ENCODE data around the gene SUGP1. TPM values are rescaled to one million over a fixed set of nuclear protein-coding genes. Genes with fewer than 3 reads are reported as not detected.
"Not testable (repeated sequence)": the region's sequence is repeated elsewhere in the genome, so short reads cannot be mapped to it uniquely, and the experiment has no call there.

The SUGP1 gene
- polyA plus RNA-seq, 3 donors, result 17.4 to 38.8 (median 18.1) TPM

DNA sequence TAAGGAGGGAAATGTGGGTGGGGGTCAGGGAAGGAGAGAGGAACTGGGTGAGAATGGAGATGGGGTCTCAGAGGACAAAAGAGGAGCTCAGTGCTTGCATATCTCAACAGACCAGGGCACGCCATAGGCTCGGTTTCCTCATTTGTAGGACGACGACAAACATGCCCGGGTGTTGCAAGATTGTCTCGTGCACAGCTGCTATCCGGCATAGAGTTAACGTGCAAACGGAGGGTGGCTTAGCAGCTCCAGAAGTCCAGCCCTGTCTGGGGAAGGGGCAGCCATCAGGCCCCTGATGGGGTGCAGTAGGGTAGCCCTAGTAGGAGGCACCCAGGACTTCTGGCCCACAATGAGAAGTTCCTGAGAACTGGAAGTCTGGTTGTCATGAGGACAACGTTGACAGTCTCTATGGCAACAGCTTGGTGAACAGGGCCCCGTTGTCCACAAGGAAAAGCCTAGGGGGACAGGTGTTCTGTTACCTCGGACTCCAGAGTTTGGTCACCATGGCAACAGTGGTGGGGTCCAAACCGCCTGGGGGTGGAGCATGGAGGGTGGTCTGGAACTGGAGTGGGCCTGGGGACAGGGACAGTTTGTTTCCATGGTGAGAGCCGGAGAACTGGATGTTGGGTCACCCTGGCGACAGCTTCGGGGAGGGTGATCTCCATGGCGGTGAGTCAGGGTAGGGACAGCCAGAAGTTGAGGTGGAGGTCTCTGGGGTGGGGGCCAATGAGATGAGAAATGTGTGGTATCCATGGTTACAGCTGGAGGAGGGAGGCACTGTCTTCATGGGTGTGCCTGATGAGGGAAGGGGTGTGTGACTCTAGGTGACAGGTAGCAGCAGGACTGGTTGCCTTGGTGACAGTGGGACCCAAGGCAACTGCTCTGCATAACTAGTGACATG, 64.0 kb downstream of the SUGP1 start:
- H3K9me3 ChIP-seq (replicated peaks in 1 of 2; ENCODE audit: control insufficient read depth in 1 of 2, insufficient read depth in 1 of 2, low read length in 2 of 2), result peaks cover 12 to 28% of the 10 kb centered on the region in 2 donors
- H3K4me1 ChIP-seq (ENCODE audit: control insufficient read depth in 1 of 2, insufficient read depth in 2 of 2, low read length in 2 of 2), result peaks cover 4 to 6% of the 10 kb centered on the region in 2 donors
- no peak for TF ChIP-seq CTCF (IDR thresholded peaks at IDR 0.05)
- H2AFZ ChIP-seq (ENCODE audit: insufficient read depth, low read depth, low read length, poor library complexity, severe bottlenecking), result no peak overlapping the region
- no peaks in the 10 kb centered on the region for H4K20me1 ChIP-seq (ENCODE audit: insufficient read depth, low read length)
- no peak overlapping the region for H3K27ac ChIP-seq (ENCODE audit: low read depth in 1 of 2, low read length in 2 of 2)
- Mint-ChIP-seq H3K36me3 (no peaks in the 10 kb centered on the region), H3K27ac (peak overlapping the region in 3 of 7 donors; percentile 12 to 78 (median 33)), H3K4me1 (peaks cover 17% of the 10 kb centered on the region), H3K4me3 (peak overlapping the region in 1 of 2 donors; percentile 44), H3K9me3 (peaks cover 4 to 27% (median 20%) of the 10 kb centered on the region in 7 donors), H3K27me3 (ENCODE audit: low read depth in 3 of 3) (peaks cover 28 to 40% (median 37%) of the 10 kb centered on the region in 3 donors)
- intact Hi-C loops (cut with micrococcal nuclease), result no loop called here
- H3K9ac ChIP-seq (ENCODE audit: insufficient read depth, low read length, poor library complexity, severe bottlenecking), result no peak overlapping the region
- H3K27me3 ChIP-seq (ENCODE audit: control insufficient read depth in 2 of 2, insufficient read depth in 2 of 2, low read length in 2 of 2), result peaks cover 0 to 15% of the 10 kb centered on the region in 2 donors
- no peak overlapping the region for H3K4me2 ChIP-seq (replicated peaks; ENCODE audit: extremely low read depth, low read length, poor library complexity, severe bottlenecking)
- H3K79me2 ChIP-seq (ENCODE audit: insufficient read depth, low read length), result no peaks in the 10 kb centered on the region
- no peak overlapping the region for H3K4me3 ChIP-seq (replicated peaks in 1 of 3; ENCODE audit: low read depth in 2 of 3, low read length in 3 of 3)
- DNase-seq, result peak in 1 of 3 donors; percentile 34
- WGBS (ENCODE audit: insufficient coverage), result 45% methylated on average over 17 of the region's 17 CpGs
- H3K36me3 ChIP-seq (replicated peaks in 1 of 2; ENCODE audit: control insufficient read depth in 1 of 2, insufficient read depth in 2 of 2, low read length in 2 of 2), result no peaks in the 10 kb centered on the region

GRCh38 chr19:19253409-19253808, 66.9 kb downstream of the SUGP1 start:
- H3K4me1 ChIP-seq (ENCODE audit: control insufficient read depth in 1 of 2, insufficient read depth in 2 of 2, low read length in 2 of 2); H3K4me1 Mint-ChIP-seq; H3K27ac ChIP-seq (ENCODE audit: low read depth in 1 of 2, low read length in 2 of 2); H3K79me2 ChIP-seq (ENCODE audit: insufficient read depth, low read length); DNase-seq; H3K9ac ChIP-seq (ENCODE audit: insufficient read depth, low read length, poor library complexity, severe bottlenecking); H3K27me3 ChIP-seq (ENCODE audit: control insufficient read depth in 2 of 2, insufficient read depth in 2 of 2, low read length in 2 of 2); H3K27ac Mint-ChIP-seq; H3K9me3 Mint-ChIP-seq; H2AFZ ChIP-seq (ENCODE audit: insufficient read depth, low read depth, low read length, poor library complexity, severe bottlenecking); H3K4me3 Mint-ChIP-seq; H4K20me1 ChIP-seq (ENCODE audit: insufficient read depth, low read length); H3K4me3 ChIP-seq (replicated peaks in 1 of 3; ENCODE audit: low read depth in 2 of 3, low read length in 3 of 3); H3K4me2 ChIP-seq (replicated peaks; ENCODE audit: extremely low read depth, low read length, poor library complexity, severe bottlenecking); H3K36me3 ChIP-seq (replicated peaks in 1 of 2; ENCODE audit: control insufficient read depth in 1 of 2, insufficient read depth in 2 of 2, low read length in 2 of 2); H3K36me3 Mint-ChIP-seq; intact Hi-C loops (cut with micrococcal nuclease); H3K9me3 ChIP-seq (replicated peaks in 1 of 2; ENCODE audit: control insufficient read depth in 1 of 2, insufficient read depth in 1 of 2, low read length in 2 of 2): not testable (repeated sequence)
- H3K27me3 Mint-ChIP-seq (ENCODE audit: low read depth in 3 of 3), result peaks cover 26 to 44% (median 27%) of the 10 kb centered on the region in 3 donors
- 100% methylated on average over 1 of the region's 6 CpGs for WGBS (ENCODE audit: insufficient coverage)

All from CD14-positive monocyte (primary cell).